Pons (tissue), 1 donor: ENCODE data around the gene ZMYND15.
A peak's percentile ranks its signal among the peaks of the same experiment; 100 is the strongest.

ENCODE experiments used
- DNase-seq: peaks from one replicate; pipeline ENCODE4 v3.0.0-alpha.2; 2016; ENCODE audit warnings: low spot score

ZMYND15 gene

DNA sequence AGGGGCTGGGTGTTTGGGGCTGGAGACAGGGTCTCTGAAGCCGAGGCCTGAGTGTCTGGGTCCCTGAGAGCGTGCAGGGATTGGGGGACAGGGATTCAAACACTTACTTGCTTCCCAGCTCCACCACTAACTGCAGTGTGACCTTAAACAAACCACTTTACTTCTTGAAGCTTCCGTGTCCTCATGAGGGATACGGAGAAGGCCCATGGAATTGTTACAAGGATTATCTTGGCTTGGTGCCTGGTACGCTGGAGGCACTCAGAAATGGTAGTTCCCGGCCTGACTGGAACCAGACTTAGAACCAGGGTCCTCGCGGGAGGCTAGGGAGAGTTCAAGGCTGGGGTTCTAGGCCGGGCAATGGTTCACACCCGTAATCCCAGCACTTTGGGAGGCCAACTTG is 3.0 kb downstream of the ZMYND15 start:
- no peak for DNase-seq

GRCh38 chr17:4743216-4743615 is 3.6 kb downstream of the ZMYND15 start:
- DNase-seq, result no peak

DNA sequence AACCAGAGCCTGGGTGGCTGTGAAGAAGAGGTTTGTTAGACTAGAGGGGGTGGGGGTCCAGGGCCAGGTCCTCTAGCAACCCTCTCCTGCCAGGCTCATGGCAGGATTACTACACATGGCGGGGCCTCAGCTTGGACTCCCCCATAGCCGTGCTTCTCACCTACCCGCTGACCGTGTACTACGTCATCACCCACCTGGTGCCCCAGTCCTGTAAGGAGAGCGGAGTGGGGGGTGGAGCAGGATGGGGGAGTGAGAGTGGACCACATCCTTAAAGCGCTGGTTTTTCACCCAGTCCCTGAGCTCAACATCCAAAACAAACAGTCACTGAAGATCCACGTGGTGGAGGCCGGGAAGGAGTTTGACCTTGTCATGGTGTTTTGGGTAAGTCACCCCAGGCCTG is 4.3 kb downstream of the ZMYND15 start:
- DNase-seq, result no peak

GRCh38 chr17:4744999-4745969 is 5.7 kb downstream of the ZMYND15 start:
- DNase-seq, result no peak

- peak; percentile 75 for DNase-seq
Measured at GRCh38 chr17:4747847-4748246, 8.2 kb downstream of the ZMYND15 start.

DNA sequence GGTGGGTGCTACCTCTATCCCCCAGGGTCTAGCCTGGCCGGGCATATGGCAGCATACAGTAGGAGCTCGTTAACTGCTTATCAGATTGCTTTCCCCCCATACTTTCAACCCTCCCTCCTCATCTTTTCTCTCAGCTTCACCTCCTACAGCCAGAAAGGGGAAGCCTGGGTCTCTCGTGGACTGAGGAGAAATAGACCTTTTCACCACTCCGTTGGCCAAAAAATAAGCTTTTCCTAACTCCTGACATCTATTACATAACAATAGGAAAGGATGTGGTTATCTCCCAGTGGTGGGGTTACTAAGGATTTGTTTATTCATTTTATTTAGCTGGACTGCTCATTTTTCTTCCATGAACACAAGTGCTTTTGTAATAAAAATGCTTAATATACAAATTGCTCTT is 9.1 kb downstream of the ZMYND15 start:
- no peak for DNase-seq

GRCh38 chr17:4750606-4751005 is 11.0 kb downstream of the ZMYND15 start:
- DNase-seq, result no peak

GRCh38 chr17:4751932-4752331 is 12.3 kb downstream of the ZMYND15 start:
- no peak for DNase-seq

GRCh38 chr17:4753392-4753791 is 13.8 kb downstream of the ZMYND15 start:
- no peak for DNase-seq

GRCh38 chr17:4759776-4760236 is 20.2 kb downstream of the ZMYND15 start:
- DNase-seq, result peak; percentile 55

DNA sequence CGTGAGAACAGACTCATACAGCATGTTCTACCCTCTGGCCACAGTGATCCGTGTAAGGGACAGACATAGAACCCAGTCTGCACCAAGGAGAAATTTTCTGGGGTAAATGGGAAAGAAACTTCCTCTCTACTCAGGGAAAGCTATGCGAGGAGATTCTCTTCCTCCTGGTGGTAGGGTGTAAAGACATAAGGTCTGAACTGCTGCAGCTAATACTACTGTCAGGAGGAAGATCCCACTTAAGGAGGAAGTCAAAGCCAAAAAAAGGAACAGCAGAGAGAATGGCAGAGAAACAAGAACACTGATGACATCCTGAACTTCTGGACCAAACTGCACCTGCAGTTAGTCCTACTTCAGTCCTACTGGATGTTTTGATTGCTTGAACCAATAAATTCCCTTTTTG is 25.0 kb downstream of the ZMYND15 start:
- peak; percentile 84 for DNase-seq

- DNase-seq, result no peak
Measured at GRCh38 chr17:4766201-4766600, 26.6 kb downstream of the ZMYND15 start.

GRCh38 chr17:4766723-4767122 is 27.1 kb downstream of the ZMYND15 start:
- DNase-seq, result no peak

DNA sequence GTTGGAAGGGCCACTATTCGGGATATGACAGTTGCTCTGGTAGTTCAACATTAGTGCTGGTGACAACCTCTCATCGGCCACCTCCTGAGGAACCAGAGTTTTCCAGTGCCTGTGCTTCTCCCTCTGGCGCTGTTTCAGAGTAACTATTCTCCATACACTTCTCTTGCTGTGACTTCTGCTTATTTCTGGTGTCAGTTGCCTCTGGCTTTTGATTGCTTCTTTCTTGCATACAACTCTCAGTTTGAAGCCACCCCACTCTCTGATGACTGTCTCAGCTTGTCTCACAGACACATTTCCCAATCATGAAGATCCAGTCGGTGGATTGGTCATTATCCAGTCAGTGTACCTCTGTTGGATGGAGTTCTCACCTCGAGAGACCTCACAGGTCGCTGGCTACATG is 28.7 kb downstream of the ZMYND15 start:
- DNase-seq, result peak; percentile 31

- DNase-seq, result no peak
Measured at GRCh38 chr17:4769628-4770027, 30.0 kb downstream of the ZMYND15 start.

- DNase-seq, result no peak
Measured at GRCh38 chr17:4771519-4772234, 32.0 kb downstream of the ZMYND15 start, which contains the start of gene TM4SF5. Gene TM4SF5 (plus strand): TSS chr17:4771886. CDS start chr17:4771923, 37 bp downstream.

GRCh38 chr17:4772235-4772613 is 32.6 kb downstream of the ZMYND15 start:
- no peak for DNase-seq

DNA sequence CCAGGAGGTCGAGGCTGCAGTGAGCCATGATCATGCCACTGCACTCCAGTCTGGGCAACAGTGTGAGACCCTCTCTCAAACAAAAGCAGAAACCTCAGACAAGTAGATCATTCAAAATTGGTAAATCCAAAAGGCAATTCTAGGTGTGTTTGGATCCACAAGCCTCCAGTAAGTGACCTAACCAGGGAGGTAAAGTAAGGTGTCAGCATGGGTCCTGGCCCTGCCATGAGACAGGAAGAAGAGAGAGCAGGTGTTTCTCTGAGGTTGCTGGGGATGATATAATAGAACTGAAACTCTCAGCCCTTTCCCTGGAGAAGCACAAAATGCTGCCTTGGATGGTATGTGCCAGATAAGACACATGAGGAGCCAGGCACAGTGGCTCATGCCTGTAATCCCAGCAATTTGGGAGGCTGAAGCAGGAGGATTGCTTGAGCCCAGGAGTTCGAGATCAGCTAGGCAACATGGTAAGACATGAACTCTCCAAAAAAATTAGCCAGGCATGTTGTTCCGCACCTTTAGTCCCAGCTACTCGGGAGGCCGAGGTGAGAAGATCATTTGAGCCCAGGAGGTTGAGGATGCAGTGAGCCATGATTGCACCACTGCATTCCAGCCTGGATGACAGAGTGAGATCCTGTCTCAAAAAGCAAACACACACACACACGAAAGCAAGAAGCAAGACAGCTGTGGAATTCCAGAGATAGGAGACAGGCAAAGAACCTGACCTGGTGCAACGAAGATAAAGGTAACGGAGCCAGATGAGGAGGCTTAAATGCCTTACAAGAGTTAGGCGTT is 38.5 kb downstream of the ZMYND15 start:
- no peak for DNase-seq

- no peak for DNase-seq
Measured at GRCh38 chr17:4780325-4780955, 40.8 kb downstream of the ZMYND15 start.

DNA sequence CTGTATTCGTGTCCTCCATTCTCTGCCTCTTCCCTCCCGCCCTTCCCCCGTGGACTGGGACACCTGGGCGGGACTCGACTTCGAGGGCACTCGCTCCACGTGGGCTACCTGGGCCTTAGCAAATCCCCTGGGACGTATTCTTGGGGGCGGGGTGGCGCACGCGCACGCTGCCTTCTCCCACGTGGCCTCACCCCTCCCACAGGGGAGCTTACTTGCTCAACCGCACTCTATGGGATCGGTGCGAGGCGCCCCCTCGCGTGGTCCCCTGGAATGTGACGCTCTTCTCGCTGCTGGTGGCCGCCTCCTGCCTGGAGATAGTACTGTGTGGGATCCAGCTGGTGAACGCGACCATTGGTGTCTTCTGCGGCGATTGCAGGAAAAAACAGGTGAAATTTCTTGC is 43.0 kb downstream of the ZMYND15 start:
- no peak for DNase-seq

DNA sequence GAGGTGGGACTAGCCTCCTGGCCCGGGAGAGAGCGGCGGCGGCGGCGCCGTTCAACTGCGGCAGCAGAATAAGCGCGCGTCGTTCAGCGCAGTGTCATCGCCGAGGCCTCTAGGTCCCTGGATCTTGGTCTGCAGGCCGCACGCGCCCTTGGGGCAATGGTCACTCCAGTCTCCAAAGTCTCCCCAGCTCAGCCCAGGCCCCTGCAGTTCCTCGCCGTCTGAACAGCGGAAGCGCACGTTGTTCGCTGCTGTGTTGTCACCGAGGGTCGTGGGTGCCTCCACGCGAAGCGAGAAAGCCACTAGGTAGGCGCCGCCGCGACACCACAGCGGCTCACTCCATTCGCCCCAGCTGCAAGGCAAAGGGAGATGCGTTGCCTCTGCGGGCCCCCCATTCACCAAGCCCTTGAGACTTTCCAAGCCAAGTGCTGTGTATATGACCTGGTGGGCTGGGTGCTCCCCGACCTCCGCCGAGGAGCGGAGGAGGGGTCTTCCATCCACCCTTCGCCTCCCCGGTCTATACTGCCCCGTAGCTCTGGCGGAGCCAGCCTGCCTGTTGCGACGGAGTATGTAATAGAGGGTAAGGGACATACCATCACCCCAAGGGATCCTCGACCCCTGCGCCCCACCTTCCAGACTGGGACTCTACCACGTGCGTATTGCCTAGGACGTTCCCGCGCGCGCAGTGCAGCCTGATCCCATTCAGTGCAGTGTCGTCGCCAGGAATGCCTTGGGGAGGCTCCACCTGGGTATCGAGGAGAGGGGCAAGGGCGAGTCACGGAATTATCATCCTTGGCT is 45.9 kb downstream of the ZMYND15 start:
- no peak for DNase-seq
